ENCODE data around the gene DDX42. TPM values are rescaled to one million over a fixed set of nuclear protein-coding genes. Genes with fewer than 3 reads are reported as not detected.
"Not testable (repeated sequence)": the region's sequence is repeated elsewhere in the genome, so short reads cannot be mapped to it uniquely, and the experiment has no call there.

DDX42 gene
- total RNA-seq, 1 experiment from 2014 or later = 49.6 TPM

GRCh38 chr17:63837480-63837879, 63.5 kb downstream of the DDX42 start:
- no peak for DNase-seq (ENCODE audit: low read depth)

GRCh38 chr17:63837962-63838600, 64.1 kb downstream of the DDX42 start:
- DNase-seq (ENCODE audit: low read depth) = no peak

- DNase-seq (ENCODE audit: low read depth) = peak; percentile 20
These were observed 64.7 kb downstream of the DDX42 start for GRCh38 chr17:63838631-63839171.

GRCh38 chr17:63840591-63841349, 66.8 kb downstream of the DDX42 start:
- DNase-seq (ENCODE audit: low read depth) = no peak

- peak; percentile 54 for DNase-seq (ENCODE audit: low read depth)
These were observed 67.6 kb downstream of the DDX42 start for GRCh38 chr17:63841350-63842172.

- DNase-seq (ENCODE audit: low read depth) = no peak
These were observed 68.2 kb downstream of the DDX42 start for GRCh38 chr17:63842173-63842539.

- peak; percentile 99 for DNase-seq (ENCODE audit: low read depth)
These were observed 68.8 kb downstream of the DDX42 start, which contains the start of gene SMARCD2 for GRCh38 chr17:63842540-63843386. Gene SMARCD2 (minus strand): TSS chr17:63842685. CDS start chr17:63842674, 11 bp downstream.

GRCh38 chr17:63843387-63843888, 69.5 kb downstream of the DDX42 start:
- peak; percentile 81 for DNase-seq (ENCODE audit: low read depth)

GRCh38 chr17:63843910-63844677, 70.1 kb downstream of the DDX42 start:
- peak; percentile 26 for DNase-seq (ENCODE audit: low read depth)

GRCh38 chr17:63845509-63845908, 71.5 kb downstream of the DDX42 start:
- no peak for DNase-seq (ENCODE audit: low read depth)

DNA sequence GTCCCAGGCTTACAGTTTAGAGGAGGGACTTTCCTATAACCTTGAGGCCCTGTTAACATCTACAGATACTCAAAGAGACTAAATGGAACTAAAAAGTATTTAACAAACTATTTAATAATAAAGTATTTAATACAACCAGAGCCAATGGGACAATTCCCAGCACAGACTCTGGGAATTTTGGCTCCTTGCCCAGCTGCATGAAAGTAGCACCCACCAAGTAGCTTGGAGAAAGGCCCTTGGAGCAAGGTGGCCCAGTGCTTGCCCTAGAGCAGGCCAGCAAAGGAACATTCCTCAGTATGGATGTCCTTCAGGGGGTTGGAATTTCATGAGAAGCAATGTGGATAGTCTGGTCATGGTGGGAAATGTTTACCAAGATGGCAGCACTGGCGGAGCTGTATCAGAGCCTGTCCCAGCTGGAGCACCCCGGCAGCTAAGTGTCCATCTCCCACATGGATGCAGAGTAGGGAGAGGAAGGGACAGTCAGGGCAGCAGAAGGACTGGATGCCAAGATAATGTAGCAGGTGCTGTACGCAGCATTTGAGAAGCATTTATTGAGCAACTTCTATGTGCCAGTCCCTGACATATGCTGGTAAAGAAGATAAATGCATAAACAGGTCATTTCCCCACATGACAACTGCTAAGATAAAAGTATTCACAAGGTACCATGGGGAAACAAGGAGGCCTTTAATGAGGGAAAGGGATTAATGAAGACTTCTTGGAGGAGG, 73.7 kb downstream of the DDX42 start:
- DNase-seq (ENCODE audit: low read depth) = no peak

GRCh38 chr17:63848834-63849689, 75.1 kb downstream of the DDX42 start:
- DNase-seq (ENCODE audit: low read depth) = peak; percentile 74

DNA sequence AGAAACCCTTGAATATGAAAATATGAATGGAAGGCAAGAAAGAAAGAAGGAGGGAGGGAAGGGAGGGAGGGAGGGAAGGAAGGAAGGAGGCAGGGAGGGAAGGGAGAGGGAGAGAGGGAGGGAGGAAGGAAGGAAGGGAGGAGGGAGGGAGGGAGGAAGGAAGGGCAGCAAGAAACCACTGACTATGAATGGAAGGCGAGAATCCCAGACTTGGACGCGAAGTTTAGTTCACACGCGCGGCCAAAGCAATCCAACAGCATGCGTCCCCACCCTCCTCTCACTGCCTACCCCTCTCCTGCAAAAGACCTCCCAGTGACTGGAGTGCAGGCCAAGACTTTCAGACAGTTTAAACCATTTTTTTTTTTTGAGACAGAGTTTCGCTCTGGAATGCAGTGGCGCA, 76.4 kb downstream of the DDX42 start:
- no peak for DNase-seq (ENCODE audit: low read depth)

DNA sequence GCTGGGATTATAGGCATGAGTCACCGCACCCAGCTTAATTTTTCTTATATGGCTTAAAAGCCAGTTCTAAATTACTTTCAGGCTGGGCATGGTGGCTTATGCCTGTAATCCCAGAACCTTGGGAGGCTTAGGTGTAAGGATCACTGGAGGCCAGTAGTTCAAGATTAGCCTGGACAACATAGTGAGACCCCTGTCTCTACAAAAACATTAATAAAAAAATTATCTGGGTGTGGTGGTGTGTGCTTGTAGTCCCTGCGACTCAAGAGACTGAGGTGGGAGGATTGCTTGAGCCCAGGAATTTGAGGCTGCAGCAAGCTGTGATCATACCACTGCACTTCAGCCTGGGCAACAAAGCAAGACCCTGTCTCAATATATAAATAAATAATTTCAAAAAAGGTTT, 79.3 kb downstream of the DDX42 start:
- no peak for DNase-seq (ENCODE audit: low read depth)

DNA sequence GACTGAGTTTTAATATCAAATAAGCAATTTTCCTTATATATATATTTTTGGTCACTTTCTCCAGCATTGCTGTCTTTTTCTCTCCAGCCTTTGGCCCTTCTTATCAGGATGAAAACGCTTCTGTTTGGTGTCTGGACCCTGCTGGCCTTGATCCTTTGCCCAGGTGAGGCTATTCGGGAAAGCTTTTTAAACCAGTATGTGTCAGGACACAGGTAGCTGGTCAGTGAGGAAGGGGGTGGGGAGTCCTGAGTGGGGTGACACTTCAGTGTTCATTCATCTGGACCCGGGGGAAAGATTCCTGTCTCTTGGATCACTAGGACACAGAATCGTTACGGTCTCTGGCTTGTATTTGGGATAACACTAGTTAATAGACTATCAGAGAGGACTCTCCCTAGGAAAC, 80.7 kb downstream of the DDX42 start:
- no peak for DNase-seq (ENCODE audit: low read depth)

- no peak for DNase-seq (ENCODE audit: low read depth)
These were observed 81.2 kb downstream of the DDX42 start for GRCh38 chr17:63855185-63855584.

GRCh38 chr17:63856425-63856824, 82.5 kb downstream of the DDX42 start:
- not testable (repeated sequence) for DNase-seq (ENCODE audit: low read depth)

DNA sequence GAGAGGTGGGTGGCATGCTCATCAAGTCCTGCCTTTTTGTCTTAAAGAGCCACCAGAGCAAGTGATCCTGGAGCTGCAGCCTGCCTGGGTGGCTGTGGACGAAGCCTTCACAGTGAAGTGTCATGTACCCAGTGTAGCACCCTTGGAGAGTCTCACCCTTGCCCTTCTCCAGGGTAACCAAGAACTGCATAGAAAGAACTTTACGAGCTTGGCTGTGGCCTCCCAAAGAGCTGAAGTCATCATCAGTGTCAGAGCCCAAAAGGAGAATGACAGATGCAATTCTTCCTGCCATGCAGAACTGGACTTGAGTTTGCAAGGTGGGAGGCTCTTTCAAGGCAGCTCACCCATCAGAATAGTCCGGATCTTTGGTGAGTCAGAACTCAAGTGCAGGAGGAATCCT, 85.3 kb downstream of the DDX42 start:
- DNase-seq (ENCODE audit: low read depth) = no peak
